HL-60 (cell line): ENCODE data around the gene TRIO.

Experiments used
- DNase-seq, 2 experiments: peaks; one replicate each; pipeline ENCODE4 v3.0.0-alpha.2; 2010 to 2020; ENCODE audit warnings: low read depth in 1 of 2, low spot score in 1 of 2
- H3K27ac ChIP-seq: fragments of 250-450 bp; sonication (Bioruptor Pico); replicated peaks from 2 replicates; pipeline ENCODE4 v1.5.1; 2020; ENCODE audit warnings: mild to moderate bottlenecking, moderate library complexity
- H3K27me3 ChIP-seq: fragments of 250-450 bp; sonication (Bioruptor Pico); 2 replicates; pipeline ENCODE4 v1.5.1; 2021; ENCODE audit warnings: mild to moderate bottlenecking, moderate library complexity; ENCODE audit not compliant: insufficient read depth, poor library complexity, severe bottlenecking
- H3K4me3 ChIP-seq: replicated peaks from 2 replicates; pipeline ENCODE4 v1.5.1; 2011; ENCODE audit warnings: mild to moderate bottlenecking, control low read depth, low read length; ENCODE audit not compliant: insufficient read depth
- CTCF ChIP-seq: IDR thresholded peaks from one replicate; pipeline ENCODE4 v1.5.1; 2011; ENCODE audit warnings: low read length, control low read depth, inconsistent platforms; ENCODE audit not compliant: insufficient read depth
- GABPA ChIP-seq: IDR thresholded peaks from 2 replicates; pipeline ENCODE4 v1.6.1; 2012; ENCODE audit warnings: low read depth
- POLR2AphosphoS5 ChIP-seq: IDR thresholded peaks from 2 replicates; pipeline ENCODE4 v1.6.1; 2012; ENCODE audit warnings: low read depth
- REST ChIP-seq: IDR thresholded peaks from 2 replicates; pipeline ENCODE4 v1.6.1; 2012; ENCODE audit warnings: low read depth; ENCODE audit not compliant: insufficient replicate concordance
- SPI1 ChIP-seq: IDR thresholded peaks from 2 replicates; pipeline ENCODE4 v1.6.1; 2012; ENCODE audit warnings: low read depth, mild to moderate bottlenecking, borderline replicate concordance

TRIO gene

GRCh38 chr5:14309878-14310531, 166.9 kb downstream of the TRIO start:
- no peak overlapping the region for H3K27ac ChIP-seq
- H3K4me3 ChIP-seq = no peak overlapping the region
- DNase-seq = no peak
- no peaks in the 10 kb centered on the region for H3K27me3 ChIP-seq
- TF ChIP-seq POLR2AphosphoS5 = no peak
- no peak for TF ChIP-seq REST

- DNase-seq = no peak
- no peak for TF ChIP-seq GABPA
- no peak for TF ChIP-seq REST
- TF ChIP-seq CTCF = no peak
- no peak for TF ChIP-seq SPI1
- TF ChIP-seq POLR2AphosphoS5 = no peak
- H3K27me3 ChIP-seq = no peaks in the 10 kb centered on the region
- H3K4me3 ChIP-seq = no peak overlapping the region
- no peak overlapping the region for H3K27ac ChIP-seq
Observed at GRCh38 chr5:14310901-14311300, 167.8 kb downstream of the TRIO start.

- no peak overlapping the region for H3K4me3 ChIP-seq
- H3K27me3 ChIP-seq = no peaks in the 10 kb centered on the region
- no peak for DNase-seq
- no peak overlapping the region for H3K27ac ChIP-seq
- TF ChIP-seq REST (no peak), POLR2AphosphoS5 (no peak), SPI1 (no peak), GABPA (no peak), CTCF (no peak)
Observed at GRCh38 chr5:14313986-14314690, 171.0 kb downstream of the TRIO start.
